Sigmoid colon (tissue), 4 donors: ENCODE data around the gene PARP15.

Source experiments
- EP300 ChIP-seq, 4 donors: sonication (generic); formaldehyde crosslinking; IDR thresholded peaks; one replicate each; pipeline ENCODE4 v1.6.1; 2017; ENCODE audit warnings: antibody characterized with exemption in 4 of 4
- POLR2A ChIP-seq, 2 donors: fragments of 450-650 bp; IDR thresholded peaks; one replicate each; pipeline ENCODE4 v1.6.1; 2016; ENCODE audit warnings: antibody characterized with exemption in 2 of 2, mild to moderate bottlenecking in 2 of 2, moderate library complexity in 2 of 2
- POLR2AphosphoS5 ChIP-seq, 4 donors: sonication (generic); formaldehyde crosslinking; IDR thresholded peaks; one replicate each; pipeline ENCODE4 v1.6.1; 2017; ENCODE audit warnings: antibody characterized with exemption in 4 of 4
- TF ChIP-seq, protein P1 (sequence below), 4 experiments: fragments of 450-650 bp in 3 of 4; fragments of 200-600 bp in 1 of 4; IDR thresholded peaks; one replicate each; pipeline ENCODE4 v1.5.1; 2016 to 2019; ENCODE audit warnings: antibody characterized with exemption in 4 of 4, mild to moderate bottlenecking in 3 of 4, moderate library complexity in 2 of 4

DNA sequence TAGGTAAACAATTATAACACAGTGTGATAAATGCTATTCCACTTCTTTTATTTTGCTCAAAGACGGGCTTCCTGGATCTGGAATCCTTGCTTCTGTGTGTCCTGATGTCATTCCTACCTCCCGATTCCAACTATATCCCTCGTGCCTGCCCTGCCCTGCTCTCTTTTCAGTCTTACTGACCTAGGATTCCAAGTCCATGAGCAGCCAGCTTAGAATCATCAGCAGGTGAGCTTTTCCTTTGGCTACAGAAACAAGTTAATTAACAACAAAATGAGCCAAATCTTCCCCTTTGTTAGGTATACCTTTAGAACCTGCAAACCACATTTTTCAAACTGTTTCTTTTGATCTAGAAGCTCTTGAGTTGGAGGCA lies 40.8 kb upstream of the PARP15 start:
- TF ChIP-seq, protein P1, sequence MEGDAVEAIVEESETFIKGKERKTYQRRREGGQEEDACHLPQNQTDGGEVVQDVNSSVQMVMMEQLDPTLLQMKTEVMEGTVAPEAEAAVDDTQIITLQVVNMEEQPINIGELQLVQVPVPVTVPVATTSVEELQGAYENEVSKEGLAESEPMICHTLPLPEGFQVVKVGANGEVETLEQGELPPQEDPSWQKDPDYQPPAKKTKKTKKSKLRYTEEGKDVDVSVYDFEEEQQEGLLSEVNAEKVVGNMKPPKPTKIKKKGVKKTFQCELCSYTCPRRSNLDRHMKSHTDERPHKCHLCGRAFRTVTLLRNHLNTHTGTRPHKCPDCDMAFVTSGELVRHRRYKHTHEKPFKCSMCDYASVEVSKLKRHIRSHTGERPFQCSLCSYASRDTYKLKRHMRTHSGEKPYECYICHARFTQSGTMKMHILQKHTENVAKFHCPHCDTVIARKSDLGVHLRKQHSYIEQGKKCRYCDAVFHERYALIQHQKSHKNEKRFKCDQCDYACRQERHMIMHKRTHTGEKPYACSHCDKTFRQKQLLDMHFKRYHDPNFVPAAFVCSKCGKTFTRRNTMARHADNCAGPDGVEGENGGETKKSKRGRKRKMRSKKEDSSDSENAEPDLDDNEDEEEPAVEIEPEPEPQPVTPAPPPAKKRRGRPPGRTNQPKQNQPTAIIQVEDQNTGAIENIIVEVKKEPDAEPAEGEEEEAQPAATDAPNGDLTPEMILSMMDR (IDR thresholded peaks at IDR 0.05): no peak
- TF ChIP-seq EP300 (IDR thresholded peaks at IDR 0.05) (no peak), POLR2A (IDR thresholded peaks at IDR 0.05) (no peak), POLR2AphosphoS5 (IDR thresholded peaks at IDR 0.05) (no peak)
